HCT116 (cell line): ENCODE results near the gene THTPA. TPM values are rescaled to one million over a fixed set of nuclear protein-coding genes. Genes with fewer than 3 reads are reported as not detected.
"Not testable (repeated sequence)": the region's sequence is repeated elsewhere in the genome, so short reads cannot be mapped to it uniquely, and the experiment has no call there.

Source experiments
- ATAC-seq: fragments of 200-7000 bp; cut with Tn5 transposase; 2 replicates; pipeline ENCODE4 v1.9.1; 2020; ENCODE audit warnings: mild to moderate bottlenecking, moderate library complexity
- BruUV-seq: library from RNA; stranded (reverse); fragments of 400-500 nt; replicated peaks from 2 replicates; lab custom pipeline; 2021; lab: Mats Ljungman, UMichigan
- CTCF ChIA-PET: fragments of 300-600 bp; sonication (Branson Sonifier 250); formaldehyde crosslinking; loops from one replicate; lab custom pipeline; 2021; ENCODE audit warnings: antibody characterized with exemption; lab: Charles Lee
- POLR2A ChIA-PET: fragments of 300-600, 350-600 bp; sonication (Branson Sonifier 250); formaldehyde crosslinking; loops from one replicate; lab custom pipeline; 2021; ENCODE audit warnings: antibody characterized with exemption; lab: Charles Lee
- RAD21 ChIA-PET, 2 experiments: fragments of 300-600 bp; sonication (Branson Sonifier 250); formaldehyde crosslinking; loops; one replicate each; lab custom pipeline; 2023; ENCODE audit warnings: low total read pairs in 2 of 2; ENCODE audit not compliant: uncharacterized antibody in 2 of 2, unreplicated experiment in 2 of 2, low non-redundant PET in 1 of 2; lab: Charles Lee
- DNase-seq: peaks from one replicate; pipeline ENCODE4 v3.0.0-alpha.2; 2010; ENCODE audit warnings: low read depth, low spot score
- H2AFZ ChIP-seq: fragments of 200-600 bp; shearing (Covaris generic), sonication (generic); 2 replicates; pipeline ENCODE4 v1.6.1; 2017; ENCODE audit warnings: low read depth, mixed run types, mixed read lengths, antibody characterized with exemption, low read length; ENCODE audit not compliant: poor library complexity, severe bottlenecking
- H3K27ac ChIP-seq: 2 replicates; pipeline ENCODE4 v1.5.1; 2012; ENCODE audit warnings: low read depth, low read length
- H3K27me3 ChIP-seq: fragments of 200-600 bp; sonication (generic); 2 replicates; pipeline ENCODE4 v1.6.1; 2016; ENCODE audit warnings: mixed run types, low read length, mixed read lengths; ENCODE audit not compliant: insufficient read depth
- H3K36me3 ChIP-seq, 2 experiments: fragments of 200-500 bp in 1 of 2; fragments of 200-600 bp in 1 of 2; sonication (Bioruptor generic) in 1 of 2; sonication (generic) in 1 of 2; 2 replicates each; pipeline versions ENCODE4 v1.5.1 to v1.6.1; 2014 to 2016; ENCODE audit warnings: low read length in 2 of 2, inconsistent platforms in 1 of 2, mixed read lengths in 1 of 2, mixed run types in 1 of 2; ENCODE audit not compliant: insufficient read depth in 2 of 2, control insufficient read depth in 1 of 2
- H3K4me1 ChIP-seq, 2 experiments: fragments of 200-600 bp in 1 of 2; sonication (generic) in 1 of 2; 2 replicates each; pipeline versions ENCODE4 v1.5.1 to v1.6.1; 2012 to 2017; ENCODE audit warnings: low read length in 2 of 2, inconsistent platforms in 1 of 2, mild to moderate bottlenecking in 1 of 2, mixed read lengths in 1 of 2, mixed run types in 1 of 2, moderate library complexity in 1 of 2; ENCODE audit not compliant: insufficient read depth in 2 of 2, control insufficient read depth in 1 of 2
- H3K4me2 ChIP-seq: fragments of 200-600 bp; sonication (generic); 2 replicates; pipeline ENCODE4 v1.6.1; 2017; ENCODE audit warnings: mixed run types, low read length, mixed read lengths
- H3K4me3 ChIP-seq, 2 experiments: fragments of 200-600 bp in 1 of 2; sonication (generic) in 1 of 2; replicated peaks in 1 of 2; 2 replicates each; pipeline ENCODE4 v1.5.1; 2011 to 2016; ENCODE audit warnings: low read length in 2 of 2, control low read depth in 1 of 2, low read depth in 1 of 2, mild to moderate bottlenecking in 1 of 2, mixed read lengths in 1 of 2, mixed run types in 1 of 2
- H3K79me2 ChIP-seq: fragments of 200-600 bp; sonication (generic); 2 replicates; pipeline ENCODE4 v1.6.1; 2017; ENCODE audit warnings: mild to moderate bottlenecking, mixed run types, low read length, moderate library complexity, mixed read lengths; ENCODE audit not compliant: insufficient read depth
- H3K9ac ChIP-seq: fragments of 200-600 bp; sonication (generic); 2 replicates; pipeline ENCODE4 v1.6.1; 2016; ENCODE audit warnings: low read length, mixed read lengths
- H3K9me2 ChIP-seq: fragments of 200-600 bp; sonication (generic), shearing (Covaris generic); 2 replicates; pipeline ENCODE4 v1.6.1; 2017; ENCODE audit warnings: mixed run types, mild to moderate bottlenecking, moderate library complexity; ENCODE audit not compliant: insufficient read depth
- H3K9me3 ChIP-seq, 2 experiments: fragments of 200-500 bp in 1 of 2; fragments of 200-600 bp in 1 of 2; sonication (Bioruptor generic) in 1 of 2; sonication (generic) in 1 of 2; 2 replicates each; pipeline ENCODE4 v1.6.1; 2014 to 2017; ENCODE audit warnings: low read length in 2 of 2, mixed read lengths in 2 of 2, inconsistent platforms in 1 of 2, low read depth in 1 of 2, mild to moderate bottlenecking in 1 of 2, mixed run types in 1 of 2, moderate library complexity in 1 of 2; ENCODE audit not compliant: control insufficient read depth in 1 of 2, insufficient read depth in 1 of 2
- H4K20me1 ChIP-seq: fragments of 200-600 bp; sonication (generic), shearing (Covaris generic); 2 replicates; pipeline ENCODE4 v1.6.1; 2017; ENCODE audit warnings: mixed run types, mild to moderate bottlenecking, moderate library complexity; ENCODE audit not compliant: insufficient read depth
- CEBPB ChIP-seq: IDR thresholded peaks from 2 replicates; pipeline ENCODE4 v1.6.1; 2012; ENCODE audit warnings: low read depth
- EGR1 ChIP-seq: IDR thresholded peaks from 2 replicates; pipeline ENCODE4 v1.6.1; 2012; ENCODE audit warnings: low read depth
- EZH2phosphoT487 ChIP-seq: fragments of 200-600 bp; IDR thresholded peaks from 2 replicates; pipeline ENCODE4 v1.6.1; 2018; ENCODE audit warnings: antibody characterized with exemption, borderline replicate concordance
- POLR2A ChIP-seq: IDR thresholded peaks from 2 replicates; pipeline ENCODE4 v1.7.0; 2011; ENCODE audit warnings: borderline replicate concordance; ENCODE audit not compliant: insufficient read depth, insufficient read length; ENCODE audit errors: extremely low read depth
- SP1 ChIP-seq: IDR thresholded peaks from 2 replicates; pipeline ENCODE4 v1.6.1; 2012; ENCODE audit warnings: low read depth
- ZBTB33 ChIP-seq: IDR thresholded peaks from 2 replicates; pipeline ENCODE4 v1.6.1; 2011; ENCODE audit warnings: mild to moderate bottlenecking, low read length, moderate library complexity; ENCODE audit not compliant: insufficient replicate concordance; ENCODE audit errors: extremely low read depth
- intact Hi-C: fragments of 100-400 bp; cut with micrococcal nuclease; formaldehyde crosslinking; loops from 2 replicates; pipeline ENCODE4 v1.10.0; 2022
- total RNA-seq: library from RNA; stranded (reverse); gene quantifications from one replicate; pipeline ENCODE4 v1.2.1, GENCODE V29; 2021; ENCODE audit not compliant: unreplicated experiment

Gene THTPA
- total RNA-seq, 1 experiment from 2014 or later, result 5.8 TPM

DNA sequence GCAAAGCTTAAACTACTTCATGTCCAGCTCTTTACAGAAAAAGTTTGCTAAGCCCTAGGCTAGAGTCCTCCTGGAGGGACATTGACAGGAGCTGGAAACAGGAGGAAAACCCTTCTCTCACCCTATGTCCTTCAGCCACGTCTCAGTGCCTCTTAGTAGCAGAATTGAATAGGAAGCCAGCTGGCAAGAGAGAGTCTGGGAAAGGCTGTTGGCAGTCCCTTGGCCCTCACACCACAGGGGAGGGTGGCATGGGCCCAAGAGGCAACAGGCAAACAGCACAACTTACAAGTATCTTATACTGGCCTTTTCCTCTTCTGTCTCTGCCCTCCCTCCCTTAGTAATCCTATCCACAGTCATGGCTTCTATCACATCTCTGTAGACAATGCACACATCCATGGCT lies 52.4 kb downstream of the THTPA start:
- no peak overlapping the region for H2AFZ ChIP-seq
- H4K20me1 ChIP-seq, result no peaks in the 10 kb centered on the region
- H3K9me3 ChIP-seq, result no peaks in the 10 kb centered on the region
- ATAC-seq, result no peak
- BruUV-seq, result no TSS peak
- TF ChIP-seq SP1, result no peak
- no peak for TF ChIP-seq POLR2A
- no peak for TF ChIP-seq CEBPB
- no peak for TF ChIP-seq EZH2phosphoT487
- H3K4me1 ChIP-seq, result no peaks in the 10 kb centered on the region
- no peak overlapping the region for H3K9ac ChIP-seq
- no peak overlapping the region for H3K4me2 ChIP-seq
- RAD21 ChIA-PET, result no interaction called here
- no peaks in the 10 kb centered on the region for H3K79me2 ChIP-seq
- no peaks in the 10 kb centered on the region for H3K36me3 ChIP-seq
- H3K27ac ChIP-seq, result no peak overlapping the region
- H3K9me2 ChIP-seq, result no peaks in the 10 kb centered on the region
- CTCF ChIA-PET, result interaction anchor here (1.0 to 1.2 kb wide), 2 partner anchors 20 to 24 kb away, joined by 3 to 5 read pairs; no protein-coding TSS in a partner anchor
- H3K27me3 ChIP-seq, result no peaks in the 10 kb centered on the region
- POLR2A ChIA-PET, result interaction anchor here (0.6 kb wide), 1 partner anchor 265 kb away, joined by 5 read pairs; no protein-coding TSS in a partner anchor
- no peak overlapping the region for H3K4me3 ChIP-seq
- intact Hi-C loops, result no loop called here
- DNase-seq, result no peak

GRCh38 chr14:23609001-23609400 lies 52.9 kb downstream of the THTPA start:
- no peaks in the 10 kb centered on the region for H3K4me1 ChIP-seq
- no peaks in the 10 kb centered on the region for H3K9me3 ChIP-seq
- H3K27ac ChIP-seq, result no peak overlapping the region
- ATAC-seq (no peak), DNase-seq (no peak)
- H4K20me1 ChIP-seq, result no peaks in the 10 kb centered on the region
- RAD21 ChIA-PET, result no interaction called here
- CTCF ChIA-PET, result interaction anchor here (1.2 kb wide), 1 partner anchor 23 kb away, joined by 5 read pairs; no protein-coding TSS in a partner anchor
- H3K79me2 ChIP-seq, result no peaks in the 10 kb centered on the region
- POLR2A ChIA-PET, result no interaction called here
- H3K4me3 ChIP-seq, result no peak overlapping the region
- BruUV-seq, result no TSS peak
- TF ChIP-seq ZBTB33, result no peak
- TF ChIP-seq EGR1, result no peak
- no peaks in the 10 kb centered on the region for H3K36me3 ChIP-seq
- H3K27me3 ChIP-seq, result no peaks in the 10 kb centered on the region
- H3K4me2 ChIP-seq, result no peak overlapping the region
- H3K9ac ChIP-seq, result no peak overlapping the region
- no peaks in the 10 kb centered on the region for H3K9me2 ChIP-seq
- H2AFZ ChIP-seq, result no peak overlapping the region
- intact Hi-C loops, result no loop called here

DNA sequence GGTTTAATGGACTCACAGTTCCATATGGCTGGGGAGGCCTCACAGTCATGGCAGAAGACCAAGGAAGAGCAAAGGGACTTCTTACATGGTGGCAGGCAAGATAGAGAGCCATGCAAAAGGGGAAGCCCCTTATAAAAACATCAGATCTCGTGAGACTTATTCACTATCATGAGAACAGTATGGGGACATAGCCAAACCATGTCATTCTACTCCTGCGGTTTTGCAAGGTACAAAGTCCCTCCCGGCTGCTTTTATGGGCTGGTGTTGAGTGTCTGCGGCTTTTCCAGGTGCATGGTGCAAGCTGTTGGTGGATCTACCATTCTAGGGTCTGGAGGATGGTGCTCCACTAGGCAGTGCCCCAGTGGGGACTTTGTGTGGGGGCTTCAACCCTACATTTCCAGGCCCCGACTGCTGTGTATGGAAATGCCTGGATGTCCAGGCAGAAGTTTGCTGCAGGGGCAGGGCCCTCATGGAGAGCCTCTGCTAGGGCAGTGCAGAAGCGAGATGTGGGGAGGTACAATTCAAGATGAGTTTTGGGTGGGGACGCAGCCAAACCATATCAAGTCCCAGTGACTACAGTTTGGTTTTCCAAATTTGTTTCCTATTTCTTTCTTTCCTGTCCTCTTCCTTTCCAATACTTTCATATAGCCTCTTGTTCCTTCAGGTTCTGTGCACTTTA lies 53.5 kb downstream of the THTPA start:
- H3K4me3 ChIP-seq, ATAC-seq, BruUV-seq, H3K79me2 ChIP-seq, H4K20me1 ChIP-seq, H3K9me3 ChIP-seq, H3K9ac ChIP-seq, DNase-seq, H3K36me3 ChIP-seq, H3K27me3 ChIP-seq, POLR2A ChIA-PET, H3K4me1 ChIP-seq, H2AFZ ChIP-seq, H3K4me2 ChIP-seq, H3K9me2 ChIP-seq, CTCF ChIA-PET, H3K27ac ChIP-seq, RAD21 ChIA-PET, intact Hi-C loops: not testable (repeated sequence)
